HG02852 (cell line): Measurements from ENCODE around the gene TM4SF18.
A peak's percentile ranks its signal among the peaks of the same experiment; 100 is the strongest.
"Not testable (repeated sequence)": the region's sequence is repeated elsewhere in the genome, so short reads cannot be mapped to it uniquely, and the experiment has no call there.

Experiments used
- ATAC-seq: cut with Tn5 transposase; IDR thresholded peaks from one replicate; pipeline ENCODE4 v1.9.1; 2021; ENCODE audit warnings: mild to moderate bottlenecking, moderate library complexity; ENCODE audit not compliant: unreplicated experiment

The TM4SF18 gene

GRCh38 chr3:149368674-149369497 lies 35.5 kb upstream of the TM4SF18 start:
- no peak for ATAC-seq

DNA sequence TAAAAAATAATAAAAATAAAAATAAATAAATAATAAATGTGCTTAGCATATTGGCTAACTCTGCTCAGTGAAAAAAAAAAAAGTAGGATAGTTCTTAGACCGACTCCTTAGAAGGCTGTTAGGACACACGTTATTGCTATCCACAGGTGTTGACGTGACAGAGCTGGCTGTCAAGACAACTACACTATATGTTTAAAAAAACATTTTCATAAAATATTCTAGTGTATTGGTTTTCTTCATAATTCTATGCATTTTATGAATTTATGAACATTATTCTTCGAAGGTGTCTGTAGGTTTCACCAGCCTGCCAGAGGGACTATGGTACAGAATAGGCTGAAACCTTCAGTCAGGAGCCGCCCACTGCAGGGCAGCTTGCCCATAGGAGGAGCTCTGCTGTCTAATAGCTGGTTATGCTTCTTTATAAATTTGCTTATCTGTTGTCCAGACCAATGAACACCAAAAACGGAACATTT lies 34.8 kb upstream of the TM4SF18 start:
- no peak for ATAC-seq

GRCh38 chr3:149366941-149367840 lies 33.8 kb upstream of the TM4SF18 start:
- ATAC-seq = no peak

DNA sequence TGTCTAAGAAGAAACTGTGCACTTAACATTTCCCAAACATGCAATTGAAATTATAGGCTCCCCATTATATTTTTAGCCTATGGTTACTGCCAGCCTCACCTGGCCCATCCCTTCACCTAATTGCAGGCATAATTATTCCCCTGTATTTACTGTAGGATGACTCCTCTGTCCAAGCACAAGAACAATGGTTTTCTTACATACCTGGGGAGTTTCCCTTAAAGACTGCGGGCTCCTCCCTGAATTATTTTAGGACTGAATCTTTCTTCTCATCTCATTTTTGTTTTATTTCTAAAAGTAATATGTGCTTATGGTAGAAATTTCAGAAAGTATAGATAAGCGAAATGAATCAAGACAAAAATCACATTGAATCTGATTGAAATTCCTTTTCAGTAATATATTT lies 32.6 kb upstream of the TM4SF18 start:
- ATAC-seq = no peak

- no peak for ATAC-seq
These were observed 31.2 kb upstream of the TM4SF18 start for GRCh38 chr3:149364624-149365023.

DNA sequence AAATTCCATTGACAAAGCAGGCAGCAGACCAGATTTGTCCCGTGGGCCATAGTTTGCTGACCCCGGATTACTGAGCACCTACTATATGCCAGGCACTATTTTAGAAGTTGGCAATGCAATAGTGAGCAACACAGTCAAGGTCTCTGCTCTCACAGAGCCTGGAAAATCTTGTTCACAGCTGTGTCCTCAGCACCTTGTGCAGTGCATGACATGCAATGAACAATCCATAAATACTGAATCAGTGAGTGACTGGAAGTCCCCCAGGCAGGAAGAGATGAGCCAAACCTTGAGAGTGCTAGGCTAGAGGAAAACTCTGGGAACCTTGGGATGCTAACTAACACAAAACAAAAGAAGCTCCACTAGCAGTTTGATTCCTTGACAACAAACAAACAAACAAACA lies 29.6 kb upstream of the TM4SF18 start:
- ATAC-seq = no peak

DNA sequence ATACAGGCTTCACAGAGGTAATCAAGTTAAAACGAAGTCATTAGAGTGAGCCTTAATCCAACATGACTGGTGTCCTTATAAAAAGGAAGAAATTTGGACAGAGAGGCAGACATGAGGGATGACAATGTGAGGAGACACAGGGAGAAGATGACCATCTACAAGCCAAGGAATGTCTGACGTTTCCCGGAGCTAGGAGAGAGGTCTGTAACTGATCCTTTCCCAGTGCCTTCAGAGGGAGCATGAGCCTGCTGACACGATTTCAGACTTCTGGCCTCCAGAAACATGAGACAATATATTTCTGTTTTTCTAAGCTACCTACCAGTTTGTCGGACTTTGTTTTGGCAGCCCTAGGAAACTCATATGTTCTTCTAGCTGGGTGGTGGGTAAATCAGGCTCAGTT lies 28.9 kb upstream of the TM4SF18 start:
- ATAC-seq = no peak

GRCh38 chr3:149356630-149357029 lies 23.2 kb upstream of the TM4SF18 start:
- ATAC-seq = no peak

DNA sequence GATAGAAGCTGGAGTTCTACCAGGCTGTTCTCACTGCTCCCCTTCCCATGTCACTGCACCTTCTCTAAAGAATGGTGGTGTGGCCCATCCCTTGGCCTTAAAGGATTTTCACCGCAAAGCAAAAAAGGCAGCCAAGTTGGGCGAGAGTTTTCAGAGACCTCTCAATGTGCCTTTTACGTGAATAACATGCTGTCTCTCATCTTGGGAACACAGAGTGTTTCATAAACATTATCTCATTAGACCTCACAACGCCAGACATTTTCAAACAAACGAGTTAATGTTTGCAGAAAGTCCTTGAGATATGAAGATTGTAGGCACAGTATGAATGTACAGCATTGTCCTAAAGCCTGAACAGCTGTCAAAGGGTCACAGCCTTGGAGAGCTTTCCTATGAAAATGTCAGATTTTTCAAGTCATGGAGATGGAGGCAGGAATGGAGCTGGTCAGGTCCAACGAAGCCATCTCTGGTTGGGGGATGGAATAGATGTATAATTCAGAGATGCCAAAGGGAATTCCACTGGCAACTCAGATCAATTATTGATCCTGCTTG lies 22.7 kb upstream of the TM4SF18 start:
- no peak for ATAC-seq

DNA sequence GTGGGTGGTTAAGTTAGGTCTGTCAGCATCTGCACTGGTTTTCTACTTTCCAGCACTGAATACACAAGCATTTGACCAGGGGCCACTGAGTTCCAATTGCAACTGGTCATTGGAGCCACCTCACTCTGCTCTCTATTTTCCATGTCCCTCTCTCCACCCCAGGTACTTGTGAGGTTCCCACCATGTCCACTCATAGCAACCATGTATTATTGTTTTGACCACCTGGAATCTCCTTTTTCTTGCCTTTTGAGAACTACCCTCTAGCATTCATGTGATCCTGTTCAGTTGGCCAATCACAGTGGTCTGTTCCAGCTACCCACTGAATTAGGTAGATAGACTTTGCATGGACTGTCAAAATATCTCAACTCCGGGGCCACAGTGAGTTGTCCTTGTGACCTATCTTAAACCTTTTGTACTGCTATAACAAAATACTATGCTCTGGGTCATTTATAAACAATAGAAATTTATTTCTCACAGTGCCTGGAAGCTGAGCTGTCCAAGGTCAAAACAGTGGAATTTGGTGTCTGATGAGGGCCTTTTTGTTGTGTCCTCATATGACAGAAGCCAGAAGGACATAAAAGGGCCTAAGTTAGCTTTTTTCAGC lies 20.2 kb upstream of the TM4SF18 start:
- ATAC-seq = no peak

DNA sequence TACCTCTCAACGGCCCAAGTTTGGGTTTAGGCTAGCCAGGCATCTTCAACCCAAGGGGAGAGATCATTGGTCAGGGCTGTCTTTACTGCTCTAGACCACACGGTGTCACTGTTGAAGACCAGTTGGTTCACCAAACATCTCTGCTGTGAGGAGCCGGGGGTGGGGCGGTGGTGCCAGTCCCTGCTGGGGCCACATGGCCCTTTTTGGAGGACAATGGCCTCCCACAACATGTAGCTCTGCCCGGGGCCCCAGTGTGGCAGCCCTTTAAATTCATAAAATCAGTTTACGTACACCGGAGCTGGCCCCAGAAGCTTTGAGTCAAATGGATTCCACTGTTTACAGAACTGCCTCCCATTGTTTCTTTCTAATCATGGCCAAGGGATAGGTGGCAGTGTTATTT lies 19.1 kb upstream of the TM4SF18 start:
- ATAC-seq = peak; percentile 77

DNA sequence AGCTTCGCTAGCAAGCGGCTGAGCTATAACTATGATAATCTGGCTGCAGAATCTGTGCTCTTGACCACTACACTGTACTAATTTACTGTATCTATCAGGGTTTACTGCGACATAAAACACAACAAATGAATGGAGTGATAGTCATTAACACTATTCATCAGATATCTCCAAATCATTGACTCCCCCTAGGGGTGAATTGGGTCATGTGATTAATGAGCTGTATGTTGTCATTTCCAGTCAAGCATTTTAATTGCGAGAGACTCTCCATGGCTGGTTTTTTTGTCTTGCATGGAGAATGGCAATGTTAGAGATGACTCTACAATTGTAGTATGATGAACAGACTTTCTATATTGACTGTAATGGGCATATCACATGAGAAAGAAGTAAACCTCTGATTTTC lies 10.5 kb upstream of the TM4SF18 start:
- no peak for ATAC-seq

- no peak for ATAC-seq
These were observed 9.3 kb upstream of the TM4SF18 start for GRCh38 chr3:149342413-149343380.

GRCh38 chr3:149340310-149340933 lies 7.0 kb upstream of the TM4SF18 start:
- no peak for ATAC-seq

DNA sequence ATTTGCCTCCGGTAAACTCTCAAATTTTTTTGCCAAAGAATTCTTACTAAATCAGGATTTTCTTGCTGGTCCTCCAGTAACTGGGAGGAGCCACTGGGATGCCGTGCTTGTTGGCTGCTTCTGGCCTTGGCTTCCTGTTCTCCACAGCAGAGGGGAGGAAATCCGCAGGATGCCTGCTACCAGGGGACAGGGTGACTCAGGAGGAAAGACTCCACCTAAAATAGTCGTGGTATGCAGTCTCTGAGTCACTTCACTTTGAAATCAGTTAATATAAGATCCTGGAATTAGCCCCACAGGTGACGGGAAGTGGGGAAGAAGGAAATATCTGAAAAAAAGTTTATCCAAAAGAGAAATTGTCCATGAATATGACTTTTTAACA lies 6.5 kb upstream of the TM4SF18 start:
- no peak for ATAC-seq

- ATAC-seq = not testable (repeated sequence)
These were observed 4.0 kb upstream of the TM4SF18 start for GRCh38 chr3:149337486-149337885.

DNA sequence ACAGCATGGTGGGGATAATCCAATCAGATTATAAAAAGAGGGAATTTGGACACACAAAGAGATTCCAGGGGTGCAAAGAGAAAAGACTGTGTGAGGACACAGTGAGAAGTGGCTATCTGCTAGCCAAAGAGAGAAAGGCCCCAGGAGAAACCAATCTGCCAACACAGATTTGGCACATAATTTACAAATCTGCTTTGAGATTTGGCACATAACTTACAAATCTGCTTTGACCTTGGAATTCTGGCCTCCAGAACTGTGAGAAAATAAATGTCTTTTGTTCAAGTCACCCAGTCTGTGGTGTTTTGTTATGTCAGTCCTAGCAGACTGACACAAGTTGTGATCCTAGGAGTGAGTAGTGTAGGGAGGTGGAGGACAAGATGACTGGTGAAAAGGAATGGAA lies 3.5 kb upstream of the TM4SF18 start:
- no peak for ATAC-seq

GRCh38 chr3:149332771-149333170 lies 665 bp downstream of the TM4SF18 start:
- no peak for ATAC-seq

GRCh38 chr3:149332227-149332765 lies 1.1 kb downstream of the TM4SF18 start:
- ATAC-seq = no peak
